Measurements from ENCODE around the gene CAPG. TPM values are rescaled to one million over a fixed set of nuclear protein-coding genes. Genes with fewer than 3 reads are reported as not detected.

The CAPG gene
- total and polyA plus RNA-seq, 9 of the 15 experiments (the other 6 are each of a cell fraction or from before 2014, with no cell fraction given): 10.6 to 90.4 (median 56.0) TPM

DNA sequence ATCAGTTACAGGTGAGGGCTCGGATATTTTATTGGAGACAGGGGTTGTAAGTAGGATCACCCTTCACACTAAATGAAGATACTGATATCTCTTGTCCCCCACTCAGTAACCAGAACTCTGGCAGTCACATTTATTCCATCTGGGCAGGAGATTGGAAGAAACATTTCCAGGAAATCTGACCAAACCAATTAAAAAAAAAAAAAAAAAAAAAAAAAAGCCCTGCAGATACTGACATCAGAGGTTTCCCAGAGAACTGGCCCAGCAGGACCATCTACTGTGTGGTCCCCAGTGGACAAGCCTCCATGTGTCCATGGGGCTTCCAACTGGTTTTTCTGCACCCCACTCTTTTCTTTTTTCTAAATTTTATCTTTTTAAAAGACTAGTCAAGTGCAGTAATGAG lies 49.6 kb upstream of the CAPG start:
- intact Hi-C loops (cut with micrococcal nuclease) (no loop called here), in situ Hi-C loops (cut with MboI) (no loop called here)
- TF ChIP-seq MBD2 (IDR thresholded peaks at IDR 0.05; ENCODE audit: borderline replicate concordance, low read depth): no peak
- TF ChIP-seq TEAD4 (IDR thresholded peaks at IDR 0.05; ENCODE audit: low read length): no peak
- TF ChIP-seq TEAD4 (CRISPR knock-in tag; IDR thresholded peaks at IDR 0.05; ENCODE audit: borderline replicate concordance): no peak
- H3K4me2 ChIP-seq (ENCODE audit: insufficient read depth, low read length): no peak overlapping the region
- POLR2A ChIA-PET: interaction anchor here (0.8 to 1.3 kb wide), 2 partner anchors 41 to 132 kb away, joined by 3 read pairs; partner anchors contain the start of gene TGOLN2
- no peak overlapping the region for H3K9ac ChIP-seq (ENCODE audit: insufficient read depth in 1 of 2, low read depth in 2 of 2, low read length in 2 of 2)
- no peaks in the 10 kb centered on the region for H3K9me3 ChIP-seq (replicated peaks; ENCODE audit: control insufficient read depth, insufficient read depth, low read depth, low read length)
- H3K79me2 ChIP-seq (ENCODE audit: control insufficient read depth, insufficient read depth, low read length): no peaks in the 10 kb centered on the region
- no peaks in the 10 kb centered on the region for H3K36me3 ChIP-seq (ENCODE audit: control insufficient read depth, insufficient read depth, low read length)
- CTCF ChIA-PET (ENCODE audit: low intra/inter-chr PET ratio): no interaction called here
- H3K27me3 ChIP-seq (ENCODE audit: control insufficient read depth in 2 of 2, insufficient read depth in 2 of 2, low read length in 2 of 2): no peaks in the 10 kb centered on the region
- no peaks in the 10 kb centered on the region for H4K20me1 ChIP-seq (replicated peaks; ENCODE audit: control insufficient read depth, insufficient read depth, low read length)
- ATAC-seq: no peak
- DNase-seq (ENCODE audit: extremely low read depth in 1 of 4, low spot score in 3 of 4): no peak
- no peak overlapping the region for H3K27ac ChIP-seq (ENCODE audit: extremely low read depth, low read depth, low read length)
- FAIRE-seq: no peak
- H3K9me1 ChIP-seq (ENCODE audit: control insufficient read depth, insufficient read depth, low read length): no peaks in the 10 kb centered on the region
- no peak overlapping the region for H2AFZ ChIP-seq (ENCODE audit: low read depth, low read length)
- H3K4me1 ChIP-seq (replicated peaks in 1 of 2; ENCODE audit: control insufficient read depth in 2 of 2, insufficient read depth in 2 of 2, low read length in 2 of 2): peaks cover 2 to 10% of the 10 kb centered on the region in 2 experiments; a peak in 2 of 5 replicates
- 55% methylated on average over 1 of the region's 1 CpG for WGBS (ENCODE audit: insufficient coverage, low coverage, missing lambda C conversion rate)
- no TSS peak for BruUV-seq (replicated peaks)
- no peak overlapping the region for H3K4me3 ChIP-seq

DNA sequence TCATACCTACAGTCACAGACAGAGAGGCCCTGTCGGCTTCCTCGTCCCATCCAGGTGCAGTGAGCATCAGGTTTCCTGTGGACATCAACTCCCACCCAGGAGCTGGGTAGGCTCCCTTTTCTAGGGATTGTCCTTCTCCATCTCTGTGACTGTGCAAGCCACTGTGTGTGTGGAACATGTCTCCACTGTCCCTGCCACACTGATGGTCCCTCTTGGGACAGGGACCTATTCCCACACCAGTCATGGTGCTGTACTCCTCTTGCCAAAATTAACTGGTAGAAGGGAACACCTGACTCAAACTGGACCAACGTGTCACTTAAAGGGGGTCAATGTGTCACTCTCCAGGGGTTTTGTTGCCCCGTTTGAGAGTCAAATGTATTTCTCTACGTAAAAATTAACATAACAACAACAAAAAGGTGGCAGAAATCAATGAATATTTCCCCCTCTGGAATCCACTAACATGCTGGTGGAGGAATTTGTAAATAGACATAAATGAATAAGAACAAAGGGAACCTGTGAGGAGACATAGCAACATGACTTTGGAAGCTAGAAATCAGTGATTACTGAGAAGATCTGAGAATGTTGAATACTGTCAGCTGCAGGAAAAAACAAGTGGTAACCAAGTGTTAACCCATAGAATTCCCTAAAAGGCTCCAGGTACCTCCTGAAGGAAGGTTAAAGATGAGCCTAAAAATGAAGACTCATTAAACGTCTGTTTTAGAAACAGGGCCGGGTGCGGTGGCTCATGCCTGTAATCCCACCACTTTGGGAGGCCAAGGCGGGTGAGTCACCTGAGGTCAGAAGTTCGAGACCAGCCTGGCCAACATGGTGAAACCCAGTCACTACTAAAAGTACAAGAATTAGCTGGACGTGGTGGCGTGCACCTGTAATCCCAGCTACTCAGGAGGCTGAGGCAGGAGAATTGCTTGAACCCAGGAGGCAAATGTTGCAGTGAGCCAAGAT lies 48.7 kb upstream of the CAPG start:
- DNase-seq (ENCODE audit: extremely low read depth in 1 of 4, low spot score in 3 of 4) (no peak), ATAC-seq (no peak), FAIRE-seq (no peak)
- Histone ChIP-seq H3K79me2 (ENCODE audit: control insufficient read depth, insufficient read depth, low read length) (no peaks in the 10 kb centered on the region), H3K9me1 (ENCODE audit: control insufficient read depth, insufficient read depth, low read length) (no peaks in the 10 kb centered on the region), H3K27ac (ENCODE audit: extremely low read depth, low read depth, low read length) (no peak overlapping the region), H3K9me3 (replicated peaks; ENCODE audit: control insufficient read depth, insufficient read depth, low read depth, low read length) (no peaks in the 10 kb centered on the region; the same call in 1 of the 2 replicates), H4K20me1 (replicated peaks; ENCODE audit: control insufficient read depth, insufficient read depth, low read length) (no peaks in the 10 kb centered on the region), H3K4me1 (replicated peaks in 1 of 2; ENCODE audit: control insufficient read depth in 2 of 2, insufficient read depth in 2 of 2, low read length in 2 of 2) (peaks cover 2 to 10% of the 10 kb centered on the region in 2 experiments; a peak in 2 of 5 replicates), H3K9ac (ENCODE audit: insufficient read depth in 1 of 2, low read depth in 2 of 2, low read length in 2 of 2) (0 out of 4 replicates have a peak overlapping the region, but pooled peaks of 1 of the 2 experiments have one; percentile 38), H3K4me2 (ENCODE audit: insufficient read depth, low read length) (no peak overlapping the region), H2AFZ (ENCODE audit: low read depth, low read length) (0 out of 2 replicates have a peak overlapping the region, but pooled peaks have one; percentile 12), H3K36me3 (ENCODE audit: control insufficient read depth, insufficient read depth, low read length) (no peaks in the 10 kb centered on the region), H3K27me3 (ENCODE audit: control insufficient read depth in 2 of 2, insufficient read depth in 2 of 2, low read length in 2 of 2) (no peaks in the 10 kb centered on the region), H3K4me3 (no peak overlapping the region)
- WGBS (ENCODE audit: insufficient coverage, low coverage, missing lambda C conversion rate): 51% methylated on average over 12 of the region's 12 CpGs
- intact Hi-C loops (cut with micrococcal nuclease) (no loop called here), in situ Hi-C loops (cut with MboI) (no loop called here)
- POLR2A ChIA-PET: interaction anchor here (0.8 to 2.0 kb wide), 3 partner anchors 9 to 131 kb away, joined by 3 to 12 read pairs (median 3); partner anchors contain the start of gene TGOLN2
- TF ChIP-seq, protein P1, sequence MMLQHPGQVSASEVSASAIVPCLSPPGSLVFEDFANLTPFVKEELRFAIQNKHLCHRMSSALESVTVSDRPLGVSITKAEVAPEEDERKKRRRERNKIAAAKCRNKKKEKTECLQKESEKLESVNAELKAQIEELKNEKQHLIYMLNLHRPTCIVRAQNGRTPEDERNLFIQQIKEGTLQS (IDR thresholded peaks at IDR 0.05): peak; percentile 23; the same call in 1 of the 2 replicates
- TF ChIP-seq, protein P1 (CRISPR knock-in tag; conservative IDR thresholded peaks at IDR 0.05): no peak
- no peak for TF ChIP-seq MLLT1 (IDR thresholded peaks at IDR 0.05)
- 0 out of 2 replicates have a peak, but pooled peaks have one; percentile 12 for TF ChIP-seq FOSL1 (tag; conservative IDR thresholded peaks at IDR 0.05)
- 0 out of 2 replicates have a peak, but pooled peaks have one; percentile 26 for TF ChIP-seq BCOR (IDR thresholded peaks at IDR 0.05)
- no TSS peak for BruUV-seq (replicated peaks)
- CTCF ChIA-PET (ENCODE audit: low intra/inter-chr PET ratio): no interaction called here
